GM23338 (cell line): Measurements from ENCODE around the gene XDH. TPM values are rescaled to one million over a fixed set of nuclear protein-coding genes. Genes with fewer than 3 reads are reported as not detected.

Experiments
- ATAC-seq: fragments of 200-7000 bp; cut with Tn5 transposase; 3 replicates; pipeline ENCODE4 v1.9.1; 2020
- DNase-seq: peaks from one replicate; pipeline ENCODE4 v3.0.0-alpha.2; 2015; ENCODE audit warnings: low spot score
- H2AFZ ChIP-seq: fragments of 200-600 bp; sonication (generic); 2 replicates; pipeline ENCODE4 v1.8.0; 2016; ENCODE audit warnings: antibody characterized with exemption, mild to moderate bottlenecking, moderate library complexity
- H3F3A ChIP-seq: fragments of 200-600 bp; sonication (generic); replicated peaks from 2 replicates; pipeline ENCODE4 v1.8.0; 2017; ENCODE audit warnings: antibody characterized with exemption, mixed run types, low read depth
- H3K27ac ChIP-seq: fragments of 200-600 bp; sonication (generic); 2 replicates; pipeline ENCODE4 v1.6.1; 2016; ENCODE audit warnings: low read depth
- H3K27me3 ChIP-seq: fragments of 200-600 bp; sonication (generic); 2 replicates; pipeline ENCODE4 v1.8.0; 2016; ENCODE audit warnings: mild to moderate bottlenecking, mixed run types, moderate library complexity; ENCODE audit not compliant: insufficient read depth
- H3K36me3 ChIP-seq: fragments of 200-600 bp; sonication (generic); 2 replicates; pipeline ENCODE4 v1.8.0; 2016; ENCODE audit warnings: mild to moderate bottlenecking; ENCODE audit not compliant: insufficient read depth
- H3K4me1 ChIP-seq: fragments of 200-600 bp; sonication (generic); 2 replicates; pipeline ENCODE4 v1.8.0; 2016; ENCODE audit warnings: mild to moderate bottlenecking, moderate library complexity; ENCODE audit not compliant: insufficient read depth
- H3K4me2 ChIP-seq: fragments of 200-600 bp; sonication (generic); 2 replicates; pipeline ENCODE4 v1.7.1; 2017; ENCODE audit warnings: mixed run types
- H3K4me3 ChIP-seq: fragments of 200-600 bp; sonication (generic); 2 replicates; pipeline ENCODE4 v1.6.1; 2016; ENCODE audit warnings: mixed run types
- H3K79me2 ChIP-seq: fragments of 200-600 bp; sonication (generic); replicated peaks from 2 replicates; pipeline ENCODE4 v1.8.0; 2017; ENCODE audit warnings: mild to moderate bottlenecking; ENCODE audit not compliant: insufficient read depth
- H3K9me2 ChIP-seq: fragments of 200-600 bp; sonication (generic); 2 replicates; pipeline ENCODE4 v1.8.0; 2017; ENCODE audit not compliant: insufficient read depth
- H4K20me1 ChIP-seq: fragments of 200-600 bp; sonication (generic); replicated peaks from 2 replicates; pipeline ENCODE4 v1.8.0; 2017; ENCODE audit warnings: mild to moderate bottlenecking; ENCODE audit not compliant: insufficient read depth
- H3K27ac Mint-ChIP-seq: 2 replicates; pipeline ENCODE4 v1.8.0; 2020; ENCODE audit warnings: inconsistent platforms, mild to moderate bottlenecking, moderate library complexity, mixed read lengths
- H3K27me3 Mint-ChIP-seq: 3 replicates; pipeline ENCODE4 v1.8.0; 2022; ENCODE audit warnings: low read depth, mild to moderate bottlenecking, moderate library complexity, mixed read lengths, inconsistent platforms; ENCODE audit not compliant: insufficient read depth, poor library complexity
- H3K36me3 Mint-ChIP-seq: 3 replicates; pipeline ENCODE4 v1.8.0; 2021; ENCODE audit warnings: low read depth, mild to moderate bottlenecking, inconsistent platforms, moderate library complexity, mixed read lengths
- H3K4me1 Mint-ChIP-seq: 3 replicates; pipeline ENCODE4 v1.8.0; 2020; ENCODE audit warnings: mild to moderate bottlenecking, inconsistent platforms, mixed read lengths
- H3K4me3 Mint-ChIP-seq: 3 replicates; pipeline ENCODE4 v1.8.0; 2021; ENCODE audit warnings: moderate library complexity, mild to moderate bottlenecking, inconsistent platforms, mixed read lengths
- H3K9me3 Mint-ChIP-seq: 3 replicates; pipeline ENCODE4 v1.8.0; 2020; ENCODE audit warnings: moderate library complexity, mild to moderate bottlenecking, inconsistent platforms, mixed read lengths
- CREB1 ChIP-seq: fragments of 250-450 bp; sonication (Bioruptor Pico); IDR thresholded peaks from 2 replicates; pipeline ENCODE4 v1.5.0; 2020; ENCODE audit warnings: low read depth, mild to moderate bottlenecking, moderate library complexity
- CTCF ChIP-seq, 2 experiments: fragments of 200-600 bp in 1 of 2; sonication (generic) in 1 of 2; conservative IDR thresholded peaks; 2 replicates each; pipeline versions ENCODE4 v1.5.1 to v1.6.1; 2016 to 2017; ENCODE audit warnings: antibody characterized with exemption in 2 of 2, low read depth in 2 of 2, mild to moderate bottlenecking in 2 of 2, moderate library complexity in 1 of 2
- ETS1 ChIP-seq: IDR thresholded peaks from 2 replicates; pipeline ENCODE4 v1.6.1; 2016; ENCODE audit warnings: antibody characterized with exemption
- EZH2phosphoT487 ChIP-seq: fragments of 200-600 bp; sonication (generic); IDR thresholded peaks from one replicate; pipeline ENCODE4 v1.8.1; 2018; ENCODE audit warnings: antibody characterized with exemption; ENCODE audit not compliant: unreplicated experiment
- JUNB ChIP-seq: IDR thresholded peaks from one replicate; pipeline ENCODE4 v1.6.1; 2016; ENCODE audit warnings: antibody characterized with exemption; ENCODE audit not compliant: unreplicated experiment
- POLR2AphosphoS5 ChIP-seq: IDR thresholded peaks from 2 replicates; pipeline ENCODE4 v1.6.1; 2016; ENCODE audit warnings: antibody characterized with exemption, low read depth
- REST ChIP-seq: IDR thresholded peaks from one replicate; pipeline ENCODE4 v1.6.1; 2018; ENCODE audit warnings: antibody characterized with exemption; ENCODE audit not compliant: unreplicated experiment
- STAT1 ChIP-seq: IDR thresholded peaks from one replicate; pipeline ENCODE4 v1.6.1; 2016; ENCODE audit warnings: antibody characterized with exemption; ENCODE audit not compliant: unreplicated experiment
- ZNF114 ChIP-seq: fragments of 250-450 bp; sonication (Bioruptor Pico); IDR thresholded peaks from 2 replicates; pipeline ENCODE4 v1.5.0; 2020; ENCODE audit warnings: mild to moderate bottlenecking, moderate library complexity
- ZNF331 ChIP-seq: fragments of 250-450 bp; sonication (Bioruptor Pico); IDR thresholded peaks from 2 replicates; pipeline ENCODE4 v1.5.0; 2020; ENCODE audit warnings: low read depth, mild to moderate bottlenecking, moderate library complexity
- polyA plus RNA-seq: library from polyadenylated mRNA; unstranded; fragments of >200 nt; fragmentation: Nextera tagmentation; extraction: Ambion mirVana; gene quantifications from 2 replicates; pipeline ENCODE4 v1.2.1, GENCODE V29; 2016
- total RNA-seq: library from RNA; depleted of rRNA; stranded (reverse); fragments of >200 nt; shearing (Covaris generic); gene quantifications from 2 replicates; pipeline ENCODE4 v1.2.3, GENCODE V29; 2014

The XDH gene
- total and polyA plus RNA-seq, 2 experiments from 2014 or later: 0.55 to 0.87 TPM

DNA sequence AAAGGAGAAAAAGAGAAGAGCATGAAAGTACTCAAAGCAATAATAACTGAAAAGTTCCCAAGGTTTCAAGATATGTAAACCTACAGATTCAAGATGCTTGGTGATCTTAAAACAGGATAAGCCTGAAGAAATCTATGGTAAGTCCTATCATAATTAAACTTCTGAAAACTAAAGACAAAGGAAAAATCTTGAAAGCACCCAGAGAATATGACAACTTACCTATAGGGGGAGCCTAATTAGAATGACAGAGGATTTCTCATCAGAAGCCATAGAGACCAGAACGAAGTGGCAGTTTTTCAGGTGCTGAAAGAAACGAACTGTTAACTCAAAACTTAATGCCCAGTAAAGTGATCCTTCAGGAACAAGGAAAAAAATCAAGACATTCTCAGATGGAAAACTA lies 59.7 kb downstream of the XDH start:
- no peaks in the 10 kb centered on the region for H3K79me2 ChIP-seq
- H3K4me1 ChIP-seq: no peaks in the 10 kb centered on the region
- Mint-ChIP-seq H3K27ac (no peak overlapping the region), H3K36me3 (no peaks in the 10 kb centered on the region), H3K4me3 (no peak overlapping the region), H3K27me3 (peaks cover 5% of the 10 kb centered on the region), H3K9me3 (no peaks in the 10 kb centered on the region), H3K4me1 (peaks cover 2% of the 10 kb centered on the region; the same call in 2 of the 3 replicates)
- peaks cover 6% of the 10 kb centered on the region; the same call in 1 of the 2 replicates for H3K9me2 ChIP-seq
- H3K27me3 ChIP-seq: no peaks in the 10 kb centered on the region
- H3K4me3 ChIP-seq: no peak overlapping the region
- no peak overlapping the region for H3K27ac ChIP-seq
- DNase-seq: peak; percentile 59
- H3K36me3 ChIP-seq: no peaks in the 10 kb centered on the region
- no peaks in the 10 kb centered on the region for H4K20me1 ChIP-seq
- TF ChIP-seq ETS1 (no peak), CTCF (conservative IDR thresholded peaks at IDR 0.05; ENCODE audit: low read depth in 2 of 2) (peak; percentile 42 to 58)
- H2AFZ ChIP-seq: no peak overlapping the region
- H3K4me2 ChIP-seq: no peak overlapping the region
- H3F3A ChIP-seq: no peaks in the 10 kb centered on the region
- ATAC-seq: no peak; the same call in 2 of the 3 replicates

GRCh38 chr2:31353179-31353578 lies 61.4 kb downstream of the XDH start:
- Mint-ChIP-seq H3K9me3 (no peaks in the 10 kb centered on the region), H3K4me3 (no peak overlapping the region), H3K27me3 (peaks cover 5% of the 10 kb centered on the region), H3K27ac (no peak overlapping the region), H3K36me3 (no peaks in the 10 kb centered on the region), H3K4me1 (peaks cover 2% of the 10 kb centered on the region; the same call in 2 of the 3 replicates)
- Histone ChIP-seq H3K36me3 (no peaks in the 10 kb centered on the region), H4K20me1 (no peaks in the 10 kb centered on the region), H3K4me2 (no peak overlapping the region), H3K9me2 (peaks cover 6% of the 10 kb centered on the region; the same call in 1 of the 2 replicates), H3K27ac (no peak overlapping the region), H3K79me2 (no peaks in the 10 kb centered on the region), H3F3A (no peaks in the 10 kb centered on the region), H3K4me1 (no peaks in the 10 kb centered on the region), H3K27me3 (no peaks in the 10 kb centered on the region), H2AFZ (no peak overlapping the region), H3K4me3 (no peak overlapping the region)
- ATAC-seq (no peak), DNase-seq (no peak)
- TF ChIP-seq JUNB: no peak
- TF ChIP-seq ZNF331 (CRISPR knock-in tag): no peak
- TF ChIP-seq CREB1 (CRISPR knock-in tag): no peak
- TF ChIP-seq ETS1: no peak
- TF ChIP-seq POLR2AphosphoS5: no peak
- TF ChIP-seq EZH2phosphoT487: no peak
- no peak for TF ChIP-seq REST
- TF ChIP-seq ZNF114 (CRISPR knock-in tag): no peak
- TF ChIP-seq STAT1: no peak
